ENCODE data around the gene B3GLCT.
"Not testable (repeated sequence)": the region's sequence is repeated elsewhere in the genome, so short reads cannot be mapped to it uniquely, and the experiment has no call there.

B3GLCT gene

GRCh38 chr13:31184451-31184850, 15.3 kb upstream of the B3GLCT start:
- DNase-seq: no peak
- ATAC-seq: no peak

- ATAC-seq (no peak), DNase-seq (no peak)
Observed at GRCh38 chr13:31184981-31185645, 14.7 kb upstream of the B3GLCT start.

GRCh38 chr13:31191748-31192147, 8.0 kb upstream of the B3GLCT start:
- no peak for ATAC-seq
- no peak for DNase-seq

- ATAC-seq (no peak), DNase-seq (no peak)
Observed at GRCh38 chr13:31192306-31192705, 7.5 kb upstream of the B3GLCT start.

GRCh38 chr13:31195616-31196015, 4.2 kb upstream of the B3GLCT start:
- ATAC-seq: no peak

GRCh38 chr13:31196992-31197391, 2.8 kb upstream of the B3GLCT start:
- DNase-seq (no peak), ATAC-seq (no peak)

More at GRCh38 chr13:31195616-31196015, 4.2 kb upstream of the B3GLCT start:
- no peak for DNase-seq

GRCh38 chr13:31198519-31198918, 1.3 kb upstream of the B3GLCT start:
- ATAC-seq (no peak), DNase-seq (no peak)

GRCh38 chr13:31199527-31199848, 287 bp upstream of the B3GLCT start:
- ATAC-seq (peak; percentile 24), DNase-seq (no peak)

GRCh38 chr13:31200637-31200971, 829 bp downstream of the B3GLCT start:
- DNase-seq (peak; percentile 56), ATAC-seq (peak; percentile 9)

- no peak for ATAC-seq
- no peak for DNase-seq
Observed at GRCh38 chr13:31201341-31202031, 1.7 kb downstream of the B3GLCT start.

- ATAC-seq (peak; percentile 41), DNase-seq (no peak)
Observed at GRCh38 chr13:31204592-31204991, 4.8 kb downstream of the B3GLCT start.

- DNase-seq (no peak), ATAC-seq (no peak)
Observed at GRCh38 chr13:31207661-31208552, 8.1 kb downstream of the B3GLCT start.

GRCh38 chr13:31208559-31209122, 8.9 kb downstream of the B3GLCT start:
- ATAC-seq (no peak), DNase-seq (no peak)

- ATAC-seq (no peak), DNase-seq (no peak)
Observed at GRCh38 chr13:31209172-31209840, 9.5 kb downstream of the B3GLCT start.

GRCh38 chr13:31209841-31210210, 10.1 kb downstream of the B3GLCT start:
- no peak for ATAC-seq
- DNase-seq: no peak

- ATAC-seq (peak; percentile 84), DNase-seq (no peak)
Observed at GRCh38 chr13:31213651-31214289, 14.0 kb downstream of the B3GLCT start.

GRCh38 chr13:31214435-31214834, 14.7 kb downstream of the B3GLCT start:
- ATAC-seq: no peak
- DNase-seq: no peak

- DNase-seq: not testable (repeated sequence)
Observed at GRCh38 chr13:31216916-31217315, 17.1 kb downstream of the B3GLCT start.

GRCh38 chr13:31219909-31220598, 20.3 kb downstream of the B3GLCT start:
- DNase-seq (no peak), ATAC-seq (no peak)

More at GRCh38 chr13:31216916-31217315, 17.1 kb downstream of the B3GLCT start:
- ATAC-seq: not testable (repeated sequence)

GRCh38 chr13:31221057-31221456, 21.3 kb downstream of the B3GLCT start:
- no peak for DNase-seq
- ATAC-seq: no peak

GRCh38 chr13:31223215-31223614, 23.4 kb downstream of the B3GLCT start:
- ATAC-seq (no peak), DNase-seq (no peak)

Measured in stimulated activated naive CD8-positive, alpha-beta T cell treated with anti-CD3 and anti-CD28 coated beads, Interleukin-15, Interleukin-2, amounts not matched to agents 100 U/mL and 50 U/mL, for 24 hours (primary cell).